ENCODE data around the gene MAGEC2.

MAGEC2 gene

GRCh38 chrX:142201113-142201512, 4.0 kb downstream of the MAGEC2 start:
- TF ChIP-seq FOXP2 (optimal IDR thresholded peaks at IDR 0.05; ENCODE audit: borderline replicate concordance, extremely low read depth, extremely low read length, insufficient read depth) (no peak), TAF1 (IDR thresholded peaks at IDR 0.05; ENCODE audit: borderline replicate concordance, insufficient read depth, low read length) (no peak), SIN3A (IDR thresholded peaks at IDR 0.05; ENCODE audit: borderline replicate concordance, insufficient read depth, low read length) (no peak), POLR2AphosphoS5 (IDR thresholded peaks at IDR 0.05; ENCODE audit: low read depth, low read length) (no peak), REST (IDR thresholded peaks at IDR 0.05; ENCODE audit: insufficient read depth in 1 of 2, low read depth in 2 of 2, low read length in 2 of 2) (no peak)

- no peak for TF ChIP-seq TAF1 (IDR thresholded peaks at IDR 0.05; ENCODE audit: borderline replicate concordance, insufficient read depth, low read length)
- no peak for TF ChIP-seq FOXP2 (optimal IDR thresholded peaks at IDR 0.05; ENCODE audit: borderline replicate concordance, extremely low read depth, extremely low read length, insufficient read depth)
- TF ChIP-seq REST (IDR thresholded peaks at IDR 0.05; ENCODE audit: insufficient read depth in 1 of 2, low read depth in 2 of 2, low read length in 2 of 2), result no peak
- no peak for TF ChIP-seq POLR2AphosphoS5 (IDR thresholded peaks at IDR 0.05; ENCODE audit: low read depth, low read length)
- TF ChIP-seq SIN3A (IDR thresholded peaks at IDR 0.05; ENCODE audit: borderline replicate concordance, insufficient read depth, low read length), result no peak
Observed at GRCh38 chrX:142186103-142186502, 19.0 kb downstream of the MAGEC2 start.

- no peak for TF ChIP-seq SIN3A (IDR thresholded peaks at IDR 0.05; ENCODE audit: borderline replicate concordance, insufficient read depth, low read length)
- TF ChIP-seq FOXP2 (optimal IDR thresholded peaks at IDR 0.05; ENCODE audit: borderline replicate concordance, extremely low read depth, extremely low read length, insufficient read depth), result no peak
- no peak for TF ChIP-seq REST (IDR thresholded peaks at IDR 0.05; ENCODE audit: insufficient read depth in 1 of 2, low read depth in 2 of 2, low read length in 2 of 2)
- TF ChIP-seq POLR2AphosphoS5 (IDR thresholded peaks at IDR 0.05; ENCODE audit: low read depth, low read length), result no peak
- no peak for TF ChIP-seq TAF1 (IDR thresholded peaks at IDR 0.05; ENCODE audit: borderline replicate concordance, insufficient read depth, low read length)
Observed at GRCh38 chrX:142184756-142185602, 20.1 kb downstream of the MAGEC2 start.

GRCh38 chrX:142156567-142156966, 48.5 kb downstream of the MAGEC2 start:
- TF ChIP-seq FOXP2 (optimal IDR thresholded peaks at IDR 0.05; ENCODE audit: borderline replicate concordance, extremely low read depth, extremely low read length, insufficient read depth) (no peak), REST (IDR thresholded peaks at IDR 0.05; ENCODE audit: insufficient read depth in 1 of 2, low read depth in 2 of 2, low read length in 2 of 2) (no peak)

Data from PFSK-1 (cell line).